B cell (primary cell): ENCODE results near the gene STAT4. TPM values are rescaled to one million over a fixed set of nuclear protein-coding genes. Genes with fewer than 3 reads are reported as not detected.
"Not testable (repeated sequence)": the region's sequence is repeated elsewhere in the genome, so short reads cannot be mapped to it uniquely, and the experiment has no call there.

ENCODE experiments used
- ATAC-seq: fragments of 200-7000 bp; cut with Tn5 transposase; one replicate; pipeline ENCODE4 v1.10.0; 2021; ENCODE audit warnings: low read depth, mild to moderate bottlenecking, moderate number of reproducible peaks, moderate library complexity
- CTCF ChIA-PET: fragments of 350-600 bp; sonication (Branson Sonifier 250); formaldehyde crosslinking; loops from one replicate; lab custom pipeline; 2021; ENCODE audit warnings: antibody characterized with exemption, inconsistent platforms; lab: Charles Lee
- POLR2A ChIA-PET: fragments of 350-600 bp; sonication (Branson Sonifier 250); formaldehyde crosslinking; loops from one replicate; lab custom pipeline; 2021; ENCODE audit warnings: antibody characterized with exemption; lab: Charles Lee
- DNase-seq: peaks from one replicate; pipeline ENCODE4 v3.0.0; 2013
- H2AFZ ChIP-seq: 2 replicates; pipeline ENCODE4 v1.6.1; 2012; ENCODE audit warnings: mild to moderate bottlenecking, low read depth, low read length; ENCODE audit not compliant: insufficient read depth, poor library complexity, severe bottlenecking
- H3K27ac ChIP-seq, 2 donors: 1 replicate in 1 of 2; 2 replicates in 1 of 2; pipeline ENCODE4 v1.5.1; 2012 to 2013; ENCODE audit warnings: low read length in 2 of 2, mild to moderate bottlenecking in 2 of 2, moderate library complexity in 1 of 2
- H3K27me3 ChIP-seq, 4 experiments: fragments of 200-600 bp in 1 of 4; sonication (generic) in 1 of 4; replicated peaks in 1 of 4; 1 replicate in 2 of 4; 2 replicates in 2 of 4; pipeline versions ENCODE4 v1.6.1 to v1.7.0; 2013 to 2016; ENCODE audit warnings: low read length in 3 of 4, mild to moderate bottlenecking in 2 of 4, mixed read lengths in 1 of 4, moderate library complexity in 1 of 4; ENCODE audit not compliant: insufficient read depth in 4 of 4, control insufficient read depth in 3 of 4; ENCODE audit errors: control extremely low read depth in 1 of 4
- H3K36me3 ChIP-seq, 2 experiments: replicated peaks in 1 of 2; 1 replicate in 1 of 2; 2 replicates in 1 of 2; pipeline versions ENCODE4 v1.6.1 to v1.7.1; 2013; ENCODE audit warnings: low read length in 1 of 2; ENCODE audit not compliant: insufficient read depth in 2 of 2, control insufficient read depth in 1 of 2; ENCODE audit errors: control extremely low read depth in 1 of 2, extremely low read depth in 1 of 2
- H3K4me1 ChIP-seq, 2 donors: fragments of 200-600 bp in 1 of 2; sonication (generic) in 1 of 2; 1 replicate in 1 of 2; 2 replicates in 1 of 2; pipeline versions ENCODE4 v1.5.1 to v1.6.1; 2013 to 2017; ENCODE audit warnings: low read length in 2 of 2; ENCODE audit not compliant: control insufficient read depth in 2 of 2, insufficient read depth in 2 of 2
- H3K4me2 ChIP-seq: replicated peaks from 2 replicates; pipeline ENCODE3; 2012; ENCODE audit warnings: mild to moderate bottlenecking, low read depth, low read length; ENCODE audit not compliant: poor library complexity, severe bottlenecking
- H3K4me3 ChIP-seq, 5 experiments: fragments of 200-600 bp in 1 of 5; sonication (generic) in 1 of 5; 1 replicate in 3 of 5; 2 replicates in 2 of 5; pipeline versions ENCODE4 v1.5.1 to v1.7.0; 2011 to 2016; ENCODE audit warnings: low read length in 4 of 5, mild to moderate bottlenecking in 4 of 5, low read depth in 2 of 5, control low read depth in 1 of 5, moderate library complexity in 1 of 5; ENCODE audit not compliant: insufficient read depth in 1 of 5; ENCODE audit errors: control extremely low read depth in 1 of 5, extremely low read depth in 1 of 5
- H3K79me2 ChIP-seq: fragments of 200-600 bp; sonication (generic); one replicate; pipeline ENCODE4 v1.6.0; 2016; ENCODE audit warnings: low read length; ENCODE audit not compliant: control insufficient read depth, insufficient read depth
- H3K9ac ChIP-seq: fragments of 200-600 bp; sonication (generic); 2 replicates; pipeline ENCODE4 v1.6.1; 2017; ENCODE audit warnings: mild to moderate bottlenecking, low read length, moderate library complexity
- H3K9me3 ChIP-seq, 3 donors: one replicate each; pipeline versions ENCODE4 v1.6.1 to v1.7.1; 2013; ENCODE audit warnings: low read length in 2 of 3; ENCODE audit not compliant: control insufficient read depth in 2 of 3, insufficient read depth in 1 of 3; ENCODE audit errors: control extremely low read depth in 1 of 3
- H4K20me1 ChIP-seq: 2 replicates; pipeline ENCODE4 v1.6.0; 2012; ENCODE audit warnings: mild to moderate bottlenecking, low read length; ENCODE audit not compliant: insufficient read depth, control insufficient read depth, poor library complexity, severe bottlenecking
- H3K27ac Mint-ChIP-seq: one replicate; pipeline ENCODE4 v1.8.0; 2021; ENCODE audit warnings: mixed read lengths
- H3K27me3 Mint-ChIP-seq: one replicate; pipeline ENCODE4 v1.8.0; 2021; ENCODE audit warnings: mixed read lengths
- H3K4me1 Mint-ChIP-seq: one replicate; pipeline ENCODE4 v1.8.0; 2021; ENCODE audit warnings: mixed read lengths
- H3K4me3 Mint-ChIP-seq: one replicate; pipeline ENCODE4 v1.8.0; 2021; ENCODE audit warnings: mixed read lengths
- H3K9me3 Mint-ChIP-seq: one replicate; pipeline ENCODE4 v1.8.0; 2022; ENCODE audit warnings: mixed read lengths; ENCODE audit not compliant: insufficient read depth
- EZH2 ChIP-seq: IDR thresholded peaks from 2 replicates; pipeline ENCODE4 v1.6.1; 2012; ENCODE audit warnings: borderline replicate concordance, low read depth, mild to moderate bottlenecking, moderate library complexity, low read length; ENCODE audit not compliant: insufficient read depth, poor library complexity, severe bottlenecking
- WGBS: methylation state at CpG from one replicate; pipeline ENCODE4 v1.1.5; 2013; ENCODE audit warnings: missing lambda C conversion rate; ENCODE audit not compliant: insufficient coverage; 5-methylcytosine and 5-hydroxymethylcytosine counted together
- intact Hi-C: fragments of 100-400 bp; cut with micrococcal nuclease; formaldehyde crosslinking; loops from one replicate; pipeline ENCODE4 v1.10.0; 2022
- polyA plus RNA-seq: library from polyadenylated mRNA; depleted of rRNA; stranded (reverse); fragments of >200 nt; gene quantifications from 2 replicates; pipeline ENCODE4 v1.2.3, GENCODE V29; 2012
- total RNA-seq, 2 donors: library from RNA; stranded (reverse); fragments of 120-200 nt in 1 of 2; gene quantifications; 1 replicate in 1 of 2; 2 replicates in 1 of 2; pipeline versions ENCODE4 v1.2.3 to v1.2.4, GENCODE V29; 2013 to 2022
- TF ChIP-seq, protein P1 (sequence below): fragments of 200-600 bp; IDR thresholded peaks from one replicate; pipeline ENCODE4 v1.8.0; 2022; ENCODE audit warnings: antibody characterized with exemption, mild to moderate bottlenecking

Gene STAT4
- total and polyA plus RNA-seq, 2 donors (not counting 1 experiment from before 2014, with no cell fraction given): 2.0 to 62.1 TPM

DNA sequence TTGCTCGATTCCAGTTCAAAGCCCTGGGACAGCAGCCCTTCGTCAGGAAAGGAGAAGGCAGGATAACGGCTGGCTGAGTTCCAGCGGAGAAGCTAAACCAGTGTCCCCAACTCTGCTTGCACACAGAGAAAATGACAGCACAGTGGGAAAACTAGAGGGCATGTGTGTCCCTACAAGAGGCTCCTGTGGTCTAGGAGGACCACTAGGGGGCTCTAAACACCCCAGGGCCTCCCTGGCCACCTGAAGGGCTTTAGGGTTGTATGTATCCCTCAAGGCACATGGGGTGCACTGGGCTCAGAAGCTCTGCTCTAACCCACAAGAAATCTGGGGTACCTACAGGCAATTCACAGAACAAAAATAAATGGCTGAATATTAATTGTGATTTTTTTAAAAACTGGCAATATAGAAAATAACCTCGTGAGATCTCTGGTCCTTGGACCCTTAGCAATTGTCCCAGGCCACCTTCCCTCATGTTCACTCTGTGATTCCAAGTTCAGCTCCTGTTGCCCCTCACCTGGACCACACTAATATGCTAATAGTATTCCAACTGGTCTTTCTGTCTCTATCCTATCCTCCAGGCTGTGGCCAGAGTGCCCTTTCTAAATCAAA, 154.4 kb downstream of the STAT4 start:
- CTCF ChIA-PET: interaction anchor here (0.6 to 1.7 kb wide), 9 partner anchors 9 to 163 kb away, joined by 3 to 7 read pairs (median 3); no protein-coding TSS in a partner anchor
- Mint-ChIP-seq H3K4me3 (no peak overlapping the region), H3K27ac (no peak overlapping the region), H3K4me1 (no peaks in the 10 kb centered on the region), H3K9me3 (no peaks in the 10 kb centered on the region), H3K27me3 (no peaks in the 10 kb centered on the region)
- POLR2A ChIA-PET: no interaction called here
- Histone ChIP-seq H3K4me3 (no peak overlapping the region), H4K20me1 (no peaks in the 10 kb centered on the region), H3K4me2 (no peak overlapping the region), H3K4me1 (no peaks in the 10 kb centered on the region), H3K9ac (no peak overlapping the region), H3K9me3 (peaks cover 0 to 5% (median 0%) of the 10 kb centered on the region in 3 donors), H3K27me3 (no peaks in the 10 kb centered on the region), H3K79me2 (peaks cover 6% of the 10 kb centered on the region), H2AFZ (no peak overlapping the region), H3K27ac (no peak overlapping the region), H3K36me3 (peaks cover 20 to 94% of the 10 kb centered on the region in 2 experiments)
- ATAC-seq (peak; percentile 68), DNase-seq (peak; percentile 43)
- intact Hi-C loops: loop anchor here (1.0 kb wide), 1 partner anchor 34 kb away; no protein-coding TSS in a partner anchor
- TF ChIP-seq, protein P1, sequence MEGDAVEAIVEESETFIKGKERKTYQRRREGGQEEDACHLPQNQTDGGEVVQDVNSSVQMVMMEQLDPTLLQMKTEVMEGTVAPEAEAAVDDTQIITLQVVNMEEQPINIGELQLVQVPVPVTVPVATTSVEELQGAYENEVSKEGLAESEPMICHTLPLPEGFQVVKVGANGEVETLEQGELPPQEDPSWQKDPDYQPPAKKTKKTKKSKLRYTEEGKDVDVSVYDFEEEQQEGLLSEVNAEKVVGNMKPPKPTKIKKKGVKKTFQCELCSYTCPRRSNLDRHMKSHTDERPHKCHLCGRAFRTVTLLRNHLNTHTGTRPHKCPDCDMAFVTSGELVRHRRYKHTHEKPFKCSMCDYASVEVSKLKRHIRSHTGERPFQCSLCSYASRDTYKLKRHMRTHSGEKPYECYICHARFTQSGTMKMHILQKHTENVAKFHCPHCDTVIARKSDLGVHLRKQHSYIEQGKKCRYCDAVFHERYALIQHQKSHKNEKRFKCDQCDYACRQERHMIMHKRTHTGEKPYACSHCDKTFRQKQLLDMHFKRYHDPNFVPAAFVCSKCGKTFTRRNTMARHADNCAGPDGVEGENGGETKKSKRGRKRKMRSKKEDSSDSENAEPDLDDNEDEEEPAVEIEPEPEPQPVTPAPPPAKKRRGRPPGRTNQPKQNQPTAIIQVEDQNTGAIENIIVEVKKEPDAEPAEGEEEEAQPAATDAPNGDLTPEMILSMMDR: peak; percentile 56
- no peak for TF ChIP-seq EZH2
- 95% methylated on average over 4 of the region's 5 CpGs for WGBS

DNA sequence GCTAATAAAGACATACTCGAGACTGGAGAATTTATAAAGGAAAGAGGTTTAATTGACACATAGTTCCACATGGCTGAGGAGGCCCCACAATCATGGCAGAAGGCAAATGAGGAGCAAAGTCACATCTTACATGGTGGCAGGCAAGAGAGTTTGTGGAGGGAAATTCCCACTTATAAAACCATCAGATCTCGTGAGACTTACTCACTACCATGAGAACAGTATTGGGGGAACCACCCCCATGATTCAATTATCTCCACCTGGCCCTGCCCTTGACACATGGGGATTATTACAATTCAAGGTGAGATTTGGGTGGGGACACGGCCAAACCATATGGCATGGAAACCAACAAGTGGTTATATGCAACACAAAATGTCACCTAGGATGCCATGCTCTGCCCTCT, 155.5 kb downstream of the STAT4 start:
- H3K4me3 Mint-ChIP-seq, H3K4me2 ChIP-seq, H3K9me3 ChIP-seq, intact Hi-C loops, H3K79me2 ChIP-seq, H3K4me3 ChIP-seq, H3K27me3 ChIP-seq, H3K9ac ChIP-seq, DNase-seq, H4K20me1 ChIP-seq, H3K27ac ChIP-seq, H3K27ac Mint-ChIP-seq, POLR2A ChIA-PET, ATAC-seq, H3K4me1 ChIP-seq, H3K4me1 Mint-ChIP-seq, H3K27me3 Mint-ChIP-seq, H2AFZ ChIP-seq, H3K9me3 Mint-ChIP-seq, CTCF ChIA-PET: not testable (repeated sequence)
- peaks cover 15 to 94% of the 10 kb centered on the region in 2 experiments for H3K36me3 ChIP-seq
- 100% methylated on average over 1 of the region's 3 CpGs for WGBS
